AG10803 (cell line): Measurements from ENCODE around the gene MYO1E.

Experiments used
- DNase-seq: peaks from one replicate; pipeline ENCODE4 v3.0.0; 2010; ENCODE audit warnings: low read depth
- H3K4me3 ChIP-seq: 2 replicates; pipeline ENCODE4 v1.5.1; 2011; ENCODE audit warnings: mild to moderate bottlenecking, low read length, control low read depth
- TF ChIP-seq, protein P1 (sequence below): conservative IDR thresholded peaks from 2 replicates; pipeline ENCODE4 v1.5.1; 2011; ENCODE audit warnings: mild to moderate bottlenecking, low read length, control low read depth, inconsistent platforms

Gene MYO1E

DNA sequence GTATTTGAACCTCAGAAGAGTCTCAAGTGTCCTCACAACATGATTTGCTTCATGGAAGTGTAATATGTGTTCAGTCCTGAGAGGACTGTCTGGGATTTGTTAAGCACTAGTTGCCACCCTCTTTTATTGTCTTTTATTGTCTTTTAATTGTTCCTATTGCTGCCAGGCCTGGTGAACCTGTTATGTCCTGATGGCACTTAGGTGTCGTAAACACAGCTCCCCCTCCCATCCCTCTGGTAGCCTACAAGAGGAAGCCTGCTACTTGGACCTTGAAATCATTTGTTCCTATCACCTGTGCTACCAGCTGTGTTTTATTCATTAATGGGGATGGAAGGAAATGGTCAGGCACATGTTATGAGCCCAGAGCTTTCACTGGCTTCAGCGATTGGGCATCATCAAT is 248.4 kb downstream of the MYO1E start:
- TF ChIP-seq, protein P1, sequence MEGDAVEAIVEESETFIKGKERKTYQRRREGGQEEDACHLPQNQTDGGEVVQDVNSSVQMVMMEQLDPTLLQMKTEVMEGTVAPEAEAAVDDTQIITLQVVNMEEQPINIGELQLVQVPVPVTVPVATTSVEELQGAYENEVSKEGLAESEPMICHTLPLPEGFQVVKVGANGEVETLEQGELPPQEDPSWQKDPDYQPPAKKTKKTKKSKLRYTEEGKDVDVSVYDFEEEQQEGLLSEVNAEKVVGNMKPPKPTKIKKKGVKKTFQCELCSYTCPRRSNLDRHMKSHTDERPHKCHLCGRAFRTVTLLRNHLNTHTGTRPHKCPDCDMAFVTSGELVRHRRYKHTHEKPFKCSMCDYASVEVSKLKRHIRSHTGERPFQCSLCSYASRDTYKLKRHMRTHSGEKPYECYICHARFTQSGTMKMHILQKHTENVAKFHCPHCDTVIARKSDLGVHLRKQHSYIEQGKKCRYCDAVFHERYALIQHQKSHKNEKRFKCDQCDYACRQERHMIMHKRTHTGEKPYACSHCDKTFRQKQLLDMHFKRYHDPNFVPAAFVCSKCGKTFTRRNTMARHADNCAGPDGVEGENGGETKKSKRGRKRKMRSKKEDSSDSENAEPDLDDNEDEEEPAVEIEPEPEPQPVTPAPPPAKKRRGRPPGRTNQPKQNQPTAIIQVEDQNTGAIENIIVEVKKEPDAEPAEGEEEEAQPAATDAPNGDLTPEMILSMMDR, result no peak
- DNase-seq, result no peak
- no peak overlapping the region for H3K4me3 ChIP-seq

DNA sequence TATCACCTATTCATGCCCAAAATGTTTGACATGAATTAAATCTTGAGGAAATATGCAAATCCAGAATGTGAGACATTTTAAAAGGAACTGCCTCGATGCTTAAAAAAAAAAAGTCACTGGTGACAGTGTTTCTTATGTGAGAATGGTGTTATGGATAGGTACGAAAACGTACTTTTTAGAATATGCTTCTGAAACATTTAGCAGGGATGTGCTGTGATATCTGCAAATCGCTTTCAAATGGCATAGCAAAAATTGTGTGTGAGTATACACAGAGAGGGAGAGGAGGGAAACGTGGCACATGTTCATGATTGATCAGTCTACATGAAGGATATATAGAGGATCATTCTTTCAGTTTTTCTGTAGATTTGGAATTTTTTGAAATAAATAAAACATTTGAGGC is 251.7 kb downstream of the MYO1E start:
- TF ChIP-seq, protein P1, result no peak

DNA sequence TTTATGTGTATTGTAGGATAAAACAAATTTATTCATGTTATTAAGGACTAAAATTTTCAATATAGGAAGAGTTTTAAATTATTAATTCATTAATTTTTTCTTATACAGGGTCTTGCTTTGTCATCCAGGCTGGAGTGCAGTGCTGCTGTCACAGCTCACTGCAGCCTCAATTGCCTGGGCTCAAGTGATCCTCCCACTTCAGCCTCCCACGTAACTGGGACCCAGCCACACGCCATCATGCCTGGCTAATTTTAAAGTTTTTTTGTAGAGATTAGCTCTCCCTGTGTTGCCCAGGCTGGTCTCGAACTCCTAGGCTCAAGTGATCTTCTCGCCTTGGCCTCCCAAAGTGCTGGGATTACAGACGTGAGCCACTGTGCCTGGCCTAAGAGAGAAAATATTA is 253.0 kb downstream of the MYO1E start:
- TF ChIP-seq, protein P1, result no peak
- H3K4me3 ChIP-seq, result no peak overlapping the region
- DNase-seq, result no peak

More for the DNA sequence above, 251.7 kb downstream of the MYO1E start:
- H3K4me3 ChIP-seq, result no peak overlapping the region
- no peak for DNase-seq

DNA sequence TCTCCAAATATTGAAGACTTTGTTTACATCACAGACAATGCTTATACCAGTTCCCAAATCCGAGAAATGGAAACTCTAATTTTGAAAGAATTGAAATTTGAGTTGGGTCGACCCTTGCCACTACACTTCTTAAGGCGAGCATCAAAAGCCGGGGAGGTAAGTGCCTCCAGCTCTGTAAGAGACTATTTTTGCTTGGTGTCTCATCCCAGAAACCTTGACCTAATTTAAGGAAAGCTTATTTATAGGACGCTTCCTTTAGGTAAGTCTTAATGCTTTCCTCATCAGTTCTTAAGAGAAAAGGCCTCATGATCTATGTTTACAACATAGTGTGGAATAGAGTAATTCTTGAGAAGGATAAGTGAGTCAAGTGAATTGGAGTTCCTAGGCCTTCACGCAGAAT is 255.9 kb downstream of the MYO1E start:
- TF ChIP-seq, protein P1, result no peak
- no peak for DNase-seq
- no peak overlapping the region for H3K4me3 ChIP-seq

DNA sequence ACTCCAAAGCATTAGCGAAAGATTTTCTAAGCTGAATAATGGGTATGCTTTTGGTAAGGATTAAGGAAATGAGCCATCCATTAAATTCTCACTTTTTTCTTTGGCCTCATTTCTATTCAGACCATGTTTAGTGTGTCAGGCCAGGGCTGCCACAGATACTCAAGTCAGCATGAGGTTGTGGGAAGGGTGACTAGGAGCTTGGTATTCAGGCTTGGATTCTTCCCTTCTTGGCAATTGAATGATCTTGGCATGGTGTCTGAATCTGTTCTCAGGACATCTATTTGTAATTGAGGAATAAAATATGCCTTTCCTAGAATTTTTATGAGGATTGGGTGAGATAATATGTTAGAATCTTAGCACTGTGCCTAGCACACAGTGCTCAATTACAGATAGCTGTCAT is 256.5 kb downstream of the MYO1E start:
- no peak overlapping the region for H3K4me3 ChIP-seq
- TF ChIP-seq, protein P1, result no peak
- peak; percentile 85 for DNase-seq

DNA sequence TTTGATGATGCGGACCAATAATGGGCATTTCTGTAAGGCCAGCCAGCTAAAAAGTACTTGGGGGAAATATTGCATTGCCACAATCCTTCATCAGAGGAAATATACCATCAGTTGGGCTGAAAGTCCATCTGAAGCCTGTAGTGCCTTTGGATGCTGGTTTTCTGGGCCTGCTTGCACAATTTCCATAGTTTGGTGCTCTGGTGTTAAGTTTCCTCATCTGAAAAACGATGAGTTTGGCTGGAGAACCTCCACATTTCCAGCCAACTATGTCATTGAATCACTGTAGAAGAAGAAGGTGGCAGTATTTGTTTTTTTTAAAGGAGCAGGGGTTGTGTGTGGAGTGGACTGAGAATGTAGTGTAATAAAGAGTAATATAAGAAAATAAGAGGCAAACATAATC is 257.6 kb downstream of the MYO1E start:
- DNase-seq, result peak; percentile 16
- TF ChIP-seq, protein P1, result no peak
- H3K4me3 ChIP-seq, result no peak overlapping the region

DNA sequence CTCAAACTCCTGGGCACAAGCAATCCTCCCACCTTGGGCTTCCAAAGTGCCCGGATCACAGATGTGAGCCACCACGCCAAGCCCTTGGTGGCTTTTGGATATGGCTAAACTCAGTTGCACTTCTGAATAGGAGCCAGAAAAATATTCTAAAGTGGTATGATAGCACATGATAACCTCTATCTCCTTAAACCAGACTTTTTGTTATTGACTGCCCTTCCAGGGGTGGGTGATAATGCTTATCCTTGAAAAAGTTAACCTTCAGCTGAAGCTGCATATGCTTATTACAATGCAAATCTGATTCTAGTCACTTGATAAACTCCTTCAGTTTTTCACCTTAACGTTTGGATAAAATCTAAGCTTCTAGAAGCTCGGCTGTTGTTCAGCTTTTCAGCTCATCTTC is 261.4 kb downstream of the MYO1E start:
- TF ChIP-seq, protein P1, result no peak
- no peak overlapping the region for H3K4me3 ChIP-seq
- no peak for DNase-seq
